Natural killer cell (primary cell): ENCODE data around the gene WAPL. TPM values are rescaled to one million over a fixed set of nuclear protein-coding genes. Genes with fewer than 3 reads are reported as not detected.

Experiments
- ATAC-seq, 3 donors: fragments of 150-1000 bp in 2 of 3; fragments of 200-7000 bp in 1 of 3; cut with Tn5 transposase; 1 replicate in 1 of 3; 2 replicates in 2 of 3; pipeline ENCODE4 v1.10.0; 2021; ENCODE audit warnings: mild to moderate bottlenecking in 2 of 3, moderate library complexity in 2 of 3
- DNase-seq, 2 donors: peaks; one replicate each; pipeline versions ENCODE4 v3.0.0 to v3.0.0-alpha.2; 2013 to 2021; ENCODE audit warnings: mixed read lengths in 1 of 2
- H3K27ac ChIP-seq: one replicate; pipeline ENCODE4 v1.5.1; 2013; ENCODE audit warnings: mild to moderate bottlenecking, low read length
- H3K27me3 ChIP-seq: one replicate; pipeline ENCODE4 v1.6.1; 2013; ENCODE audit warnings: low read length; ENCODE audit not compliant: control insufficient read depth, insufficient read depth
- H3K36me3 ChIP-seq: one replicate; pipeline ENCODE4 v1.6.1; 2013; ENCODE audit warnings: low read length; ENCODE audit not compliant: control insufficient read depth, insufficient read depth
- H3K4me1 ChIP-seq: one replicate; pipeline ENCODE4 v1.6.1; 2013; ENCODE audit warnings: low read length; ENCODE audit not compliant: control insufficient read depth, insufficient read depth
- H3K4me3 ChIP-seq: one replicate; pipeline ENCODE4 v1.5.1; 2013; ENCODE audit warnings: low read length
- H3K9me3 ChIP-seq: one replicate; pipeline ENCODE4 v1.6.1; 2013; ENCODE audit warnings: low read length; ENCODE audit not compliant: control insufficient read depth, insufficient read depth
- H3K27ac Mint-ChIP-seq, 2 donors: one replicate each; pipeline ENCODE4 v1.8.0; 2022; ENCODE audit warnings: mild to moderate bottlenecking in 2 of 2, mixed read lengths in 2 of 2, moderate library complexity in 1 of 2
- H3K27me3 Mint-ChIP-seq, 2 donors: one replicate each; pipeline ENCODE4 v1.8.0; 2022; ENCODE audit warnings: low read depth in 2 of 2, mixed read lengths in 2 of 2
- H3K36me3 Mint-ChIP-seq: one replicate; pipeline ENCODE4 v1.8.0; 2022; ENCODE audit warnings: mixed read lengths
- H3K4me1 Mint-ChIP-seq, 2 donors: one replicate each; pipeline ENCODE4 v1.8.0; 2022; ENCODE audit warnings: mixed read lengths in 2 of 2
- H3K4me3 Mint-ChIP-seq: one replicate; pipeline ENCODE4 v1.8.0; 2022; ENCODE audit warnings: mild to moderate bottlenecking, moderate library complexity, mixed read lengths
- H3K9me3 Mint-ChIP-seq, 2 donors: one replicate each; pipeline ENCODE4 v1.8.0; 2022; ENCODE audit warnings: mixed read lengths in 2 of 2
- WGBS: methylation state at CpG from one replicate; pipeline ENCODE4 v1.1.7; 2013; ENCODE audit warnings: missing lambda C conversion rate; ENCODE audit not compliant: insufficient coverage; 5-methylcytosine and 5-hydroxymethylcytosine counted together
- intact Hi-C: fragments of 100-400 bp; cut with micrococcal nuclease; formaldehyde crosslinking; loops from one replicate; pipeline ENCODE4 v1.14.2; 2022
- total RNA-seq, 4 donors: library from RNA; stranded (reverse); fragments of 120-200 nt in 1 of 4; gene quantifications; one replicate each; pipeline versions ENCODE4 v1.2.3 to v1.2.4, GENCODE V29; 2013 to 2022
- TF ChIP-seq, protein P1 (sequence below): fragments of 200-600 bp; IDR thresholded peaks from one replicate; pipeline ENCODE4 v1.8.0; 2022; ENCODE audit warnings: antibody characterized with exemption

The WAPL gene
- total RNA-seq, 3 donors from 2014 or later (not counting 1 experiment from before 2014, with no cell fraction given) = 41.1 to 51.4 (median 51.1) TPM

DNA sequence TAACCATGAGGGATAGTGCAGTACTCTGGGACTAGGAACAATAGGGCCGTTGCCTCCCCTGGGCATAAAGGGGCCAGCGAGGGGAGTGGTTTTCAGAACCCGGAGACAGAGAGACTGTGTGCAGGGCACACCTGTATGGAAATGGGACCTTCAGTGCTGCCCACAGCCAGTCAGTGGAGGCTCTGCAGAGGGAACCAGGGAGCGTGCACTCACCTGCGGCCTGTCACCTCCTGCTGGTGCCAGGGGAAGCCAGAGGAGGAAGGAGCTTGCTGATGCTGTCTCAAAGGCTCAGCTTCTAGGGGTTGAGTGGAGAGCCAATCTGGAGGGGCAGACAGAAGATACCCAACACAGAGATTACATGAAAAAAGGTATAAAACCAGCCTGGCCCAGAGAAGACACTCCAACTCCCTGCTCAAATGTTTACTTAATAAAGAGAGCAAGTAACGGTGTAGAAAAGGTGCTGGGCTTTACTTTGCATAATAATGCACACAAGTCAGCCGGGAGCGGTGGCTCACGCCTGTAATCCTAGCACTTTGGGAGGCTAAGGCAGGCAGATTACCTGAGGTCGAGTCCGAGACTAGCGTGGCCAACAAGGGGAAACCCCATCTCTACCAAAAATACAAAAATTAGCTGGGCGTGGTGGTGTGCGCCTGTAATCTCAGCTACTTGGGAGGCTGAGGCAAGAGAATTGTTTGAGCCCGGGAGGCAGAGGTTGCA lies 35.5 kb upstream of the WAPL start:
- no peak overlapping the region for H3K4me3 ChIP-seq
- Mint-ChIP-seq H3K36me3 (no peaks in the 10 kb centered on the region), H3K27ac (no peak overlapping the region), H3K4me3 (no peak overlapping the region), H3K9me3 (no peaks in the 10 kb centered on the region), H3K4me1 (peaks cover 0 to 4% of the 10 kb centered on the region in 2 donors), H3K27me3 (peaks cover 0 to 2% of the 10 kb centered on the region in 2 donors)
- H3K36me3 ChIP-seq = no peaks in the 10 kb centered on the region
- H3K9me3 ChIP-seq = no peaks in the 10 kb centered on the region
- intact Hi-C loops = no loop called here
- H3K27me3 ChIP-seq = no peaks in the 10 kb centered on the region
- DNase-seq (no peak), ATAC-seq (no peak)
- 90% methylated on average over 13 of the region's 15 CpGs for WGBS
- H3K27ac ChIP-seq = no peak overlapping the region
- no peaks in the 10 kb centered on the region for H3K4me1 ChIP-seq
- TF ChIP-seq, protein P1, sequence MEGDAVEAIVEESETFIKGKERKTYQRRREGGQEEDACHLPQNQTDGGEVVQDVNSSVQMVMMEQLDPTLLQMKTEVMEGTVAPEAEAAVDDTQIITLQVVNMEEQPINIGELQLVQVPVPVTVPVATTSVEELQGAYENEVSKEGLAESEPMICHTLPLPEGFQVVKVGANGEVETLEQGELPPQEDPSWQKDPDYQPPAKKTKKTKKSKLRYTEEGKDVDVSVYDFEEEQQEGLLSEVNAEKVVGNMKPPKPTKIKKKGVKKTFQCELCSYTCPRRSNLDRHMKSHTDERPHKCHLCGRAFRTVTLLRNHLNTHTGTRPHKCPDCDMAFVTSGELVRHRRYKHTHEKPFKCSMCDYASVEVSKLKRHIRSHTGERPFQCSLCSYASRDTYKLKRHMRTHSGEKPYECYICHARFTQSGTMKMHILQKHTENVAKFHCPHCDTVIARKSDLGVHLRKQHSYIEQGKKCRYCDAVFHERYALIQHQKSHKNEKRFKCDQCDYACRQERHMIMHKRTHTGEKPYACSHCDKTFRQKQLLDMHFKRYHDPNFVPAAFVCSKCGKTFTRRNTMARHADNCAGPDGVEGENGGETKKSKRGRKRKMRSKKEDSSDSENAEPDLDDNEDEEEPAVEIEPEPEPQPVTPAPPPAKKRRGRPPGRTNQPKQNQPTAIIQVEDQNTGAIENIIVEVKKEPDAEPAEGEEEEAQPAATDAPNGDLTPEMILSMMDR = no peak

DNA sequence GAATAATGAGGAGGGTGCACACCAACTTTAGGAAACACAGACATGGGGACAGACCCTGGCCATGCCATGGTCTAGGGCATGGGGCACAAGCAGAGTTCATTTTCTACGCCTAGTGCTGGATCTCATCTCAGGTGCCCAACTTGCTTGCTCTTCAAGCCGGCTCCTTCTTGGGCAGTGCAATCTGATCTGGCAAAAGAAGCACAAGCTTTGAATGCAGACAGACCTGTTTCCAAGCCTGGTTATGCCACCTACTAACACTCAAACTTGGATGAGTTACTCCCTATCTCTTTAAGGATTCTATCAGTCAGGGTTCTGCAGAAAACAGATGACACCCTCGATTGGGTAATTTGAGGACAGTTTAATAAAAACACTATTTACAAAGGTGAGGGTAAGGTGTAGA lies 34.9 kb upstream of the WAPL start:
- Mint-ChIP-seq H3K4me3 (no peak overlapping the region), H3K9me3 (no peaks in the 10 kb centered on the region), H3K36me3 (no peaks in the 10 kb centered on the region), H3K4me1 (peaks cover 0 to 4% of the 10 kb centered on the region in 2 donors), H3K27me3 (peaks cover 0 to 2% of the 10 kb centered on the region in 2 donors), H3K27ac (no peak overlapping the region)
- Histone ChIP-seq H3K4me3 (no peak overlapping the region), H3K27me3 (no peaks in the 10 kb centered on the region), H3K27ac (no peak overlapping the region), H3K36me3 (no peaks in the 10 kb centered on the region), H3K4me1 (no peaks in the 10 kb centered on the region), H3K9me3 (no peaks in the 10 kb centered on the region)
- TF ChIP-seq, protein P1 = no peak
- WGBS = 78% methylated on average over 3 of the region's 3 CpGs
- ATAC-seq = no peak
- no peak for DNase-seq
- intact Hi-C loops = no loop called here

DNA sequence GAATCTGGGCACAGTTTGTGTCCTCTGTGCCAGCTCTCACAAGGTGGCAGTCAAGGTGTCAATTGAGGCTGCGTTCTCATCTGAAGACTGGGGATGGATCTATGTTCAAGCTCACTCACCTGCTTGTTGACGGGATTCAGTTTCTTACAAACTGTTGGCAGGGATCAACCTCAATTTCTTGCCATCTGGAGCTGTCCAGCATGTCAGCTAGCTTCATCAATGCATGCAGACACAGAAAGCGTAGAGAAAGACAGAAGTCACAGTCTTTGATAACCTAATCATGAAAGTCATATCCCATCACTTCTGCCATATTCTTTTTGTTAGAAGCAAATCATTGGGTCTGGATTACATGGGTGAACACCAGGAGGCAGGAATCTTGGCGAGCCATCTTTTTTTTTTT lies 32.0 kb upstream of the WAPL start:
- H3K4me3 Mint-ChIP-seq = no peak overlapping the region

More for the DNA sequence above, 32.0 kb upstream of the WAPL start:
- H3K4me1 Mint-ChIP-seq = peaks cover 0 to 4% of the 10 kb centered on the region in 2 donors
- Histone ChIP-seq H3K9me3 (no peaks in the 10 kb centered on the region), H3K4me3 (no peak overlapping the region), H3K27me3 (no peaks in the 10 kb centered on the region), H3K36me3 (no peaks in the 10 kb centered on the region), H3K4me1 (no peaks in the 10 kb centered on the region), H3K27ac (no peak overlapping the region)
- H3K27me3 Mint-ChIP-seq = peaks cover 0 to 2% of the 10 kb centered on the region in 2 donors
- DNase-seq = no peak
- TF ChIP-seq, protein P1 = no peak
- no peak for ATAC-seq
- H3K36me3 Mint-ChIP-seq = no peaks in the 10 kb centered on the region
- no peak overlapping the region for H3K27ac Mint-ChIP-seq
- 86% methylated on average over 4 of the region's 4 CpGs for WGBS
- no peaks in the 10 kb centered on the region for H3K9me3 Mint-ChIP-seq
- intact Hi-C loops = no loop called here
